ELF-1 (cell line): Measurements from ENCODE around the gene COMT.
A peak's percentile ranks its signal among the peaks of the same experiment; 100 is the strongest.
"Not testable (repeated sequence)": the region's sequence is repeated elsewhere in the genome, so short reads cannot be mapped to it uniquely, and the experiment has no call there.

Source experiments
- DNase-seq: peaks from one replicate; pipeline ENCODE4 v3.0.0-alpha.2; 2016; ENCODE audit warnings: low read depth, low spot score

Gene COMT

DNA sequence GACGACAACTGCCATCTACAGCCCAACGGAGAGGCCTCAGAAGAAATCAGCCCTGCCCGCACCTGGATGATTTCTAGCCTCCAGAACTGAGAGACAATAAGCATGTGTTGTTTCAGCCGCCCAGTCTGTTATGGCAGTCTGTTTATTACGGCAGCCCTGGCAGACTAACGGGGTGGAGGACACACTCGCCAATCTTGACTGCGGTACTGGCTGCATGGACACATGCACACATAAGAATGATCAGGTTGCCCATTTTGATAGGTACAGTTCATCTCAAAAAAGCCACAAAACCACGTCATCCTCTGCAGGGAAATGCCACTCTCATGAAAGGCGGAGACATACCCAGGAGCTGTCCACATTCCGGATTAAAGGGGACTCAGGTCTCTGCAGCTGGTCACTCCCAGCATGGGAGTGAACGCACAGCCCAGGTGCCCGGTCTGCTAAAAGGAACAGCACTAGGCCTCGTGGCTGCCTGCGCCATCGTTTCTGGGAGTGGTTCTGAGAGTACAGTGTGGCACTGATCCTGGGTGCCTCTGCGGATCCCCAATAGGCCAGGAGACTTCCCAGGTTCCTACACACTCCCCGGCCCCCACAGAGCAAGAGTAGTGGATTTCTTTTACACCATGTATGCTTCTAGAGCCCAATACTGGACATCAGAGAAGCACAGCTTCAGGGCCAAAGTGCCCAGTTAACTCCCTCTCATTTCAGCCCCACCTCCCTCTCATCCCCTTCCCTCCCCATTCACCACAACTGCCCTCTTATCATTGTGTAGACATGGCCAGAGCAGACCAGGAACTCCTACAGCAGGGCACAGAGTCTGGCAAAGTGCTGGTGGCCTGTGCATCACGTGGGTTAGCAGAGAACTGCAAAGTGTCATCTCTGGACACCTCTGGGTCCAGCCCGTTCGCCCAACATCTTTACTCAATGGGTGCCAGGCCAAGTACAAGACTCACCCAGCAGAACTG, 11.7 kb upstream of the COMT start:
- DNase-seq = no peak

DNA sequence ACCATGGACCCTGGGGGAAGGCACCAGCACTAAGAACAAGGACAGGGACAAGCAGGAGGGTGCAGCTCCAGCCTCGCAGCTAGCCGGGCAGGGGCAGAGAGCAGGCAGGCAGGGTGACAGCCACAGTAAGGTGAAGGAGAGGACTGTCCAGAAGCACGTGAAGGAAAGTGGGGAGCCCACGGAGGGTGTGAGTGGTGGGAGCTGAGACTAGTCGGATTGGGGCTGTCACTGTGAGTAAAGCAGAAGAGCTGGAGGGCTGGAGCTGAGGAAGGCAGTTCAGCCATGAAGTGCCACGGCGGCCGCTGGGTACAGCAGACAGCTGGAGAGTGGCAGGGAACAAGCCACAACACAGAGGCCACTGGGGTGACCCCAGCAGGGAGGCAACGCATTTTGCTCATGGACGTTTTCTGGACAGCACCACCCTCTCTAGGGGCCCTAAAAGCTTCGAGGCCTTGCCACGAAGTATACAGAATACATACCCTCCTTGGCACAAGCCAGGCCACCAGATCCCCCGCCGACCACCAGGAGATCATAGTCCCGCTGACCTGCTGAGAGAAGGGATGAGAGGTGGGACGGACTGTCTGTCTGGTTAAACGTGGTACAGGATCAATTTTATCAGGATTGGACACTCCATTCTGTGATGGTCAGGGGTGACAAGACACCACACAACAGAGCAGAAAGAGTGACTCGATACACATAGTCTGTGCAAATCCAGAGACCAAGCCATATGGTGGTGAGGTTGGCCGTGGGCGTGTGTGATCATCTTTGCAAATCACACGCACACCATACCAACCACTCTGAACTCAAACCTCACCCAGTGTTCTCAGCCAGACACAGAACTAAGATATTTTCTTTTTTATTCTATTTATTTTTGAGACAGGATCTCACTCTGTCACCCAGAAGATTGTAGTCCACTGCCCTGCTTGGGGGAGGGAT, 10.8 kb upstream of the COMT start:
- no peak for DNase-seq

DNA sequence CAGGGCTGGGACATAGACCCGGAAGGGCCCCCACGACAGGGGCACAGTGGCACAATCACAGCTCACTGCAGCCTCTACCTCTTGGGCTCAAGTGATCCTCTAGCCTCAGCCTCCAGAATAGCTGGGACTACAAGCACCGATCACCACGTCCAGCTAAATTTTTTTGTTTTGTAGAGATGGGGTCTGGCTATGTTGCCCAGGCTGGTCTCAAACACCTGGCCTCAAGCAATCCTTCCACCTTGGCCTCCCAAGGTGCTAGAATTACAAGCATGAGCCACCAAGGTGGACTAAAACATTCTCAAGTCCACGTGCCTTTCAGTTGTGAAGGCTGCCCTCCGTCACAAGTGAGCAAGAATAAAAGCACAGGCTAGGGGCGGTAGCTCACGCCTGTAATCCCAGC, 10.1 kb upstream of the COMT start:
- no peak for DNase-seq

DNA sequence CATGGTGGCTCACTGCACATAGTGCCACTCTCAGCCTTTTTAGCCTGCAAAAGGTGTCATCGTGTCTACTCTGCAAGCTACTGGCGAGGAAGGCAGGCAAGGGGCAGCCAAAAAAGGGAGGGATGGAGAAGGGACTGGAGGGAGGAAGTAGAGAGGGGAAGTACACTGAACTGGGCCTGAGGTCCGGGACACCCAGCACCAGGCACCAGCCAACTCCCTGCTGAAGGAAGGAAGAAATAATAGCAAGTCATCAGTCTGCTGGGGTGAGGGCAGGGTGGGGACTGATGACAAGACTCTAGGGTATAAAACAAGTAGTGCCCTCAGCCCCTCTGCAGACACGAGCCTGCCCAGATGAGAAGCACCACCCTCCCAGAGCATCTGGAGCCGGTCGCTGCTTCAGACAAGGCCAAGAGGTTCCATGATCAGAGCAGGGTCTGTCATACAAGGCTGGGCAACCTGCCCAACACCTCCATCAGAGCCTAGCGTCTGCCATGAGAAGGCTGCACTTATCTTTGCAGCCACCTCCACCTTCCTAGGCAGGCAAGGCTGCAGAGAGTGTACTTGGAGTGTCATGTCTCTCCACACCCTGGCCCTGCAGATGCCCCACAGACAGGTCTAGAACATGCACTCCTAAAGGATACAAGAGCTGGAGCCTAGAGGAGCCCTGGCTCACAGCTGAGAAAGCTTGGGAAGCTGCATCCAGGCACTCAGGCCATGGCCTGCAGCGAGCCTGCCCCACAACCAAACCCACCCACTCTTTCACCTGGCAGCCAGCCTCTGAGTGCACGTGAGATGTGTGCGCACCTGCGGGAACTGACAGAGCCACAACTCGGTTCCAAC, 9.0 kb upstream of the COMT start:
- no peak for DNase-seq

DNA sequence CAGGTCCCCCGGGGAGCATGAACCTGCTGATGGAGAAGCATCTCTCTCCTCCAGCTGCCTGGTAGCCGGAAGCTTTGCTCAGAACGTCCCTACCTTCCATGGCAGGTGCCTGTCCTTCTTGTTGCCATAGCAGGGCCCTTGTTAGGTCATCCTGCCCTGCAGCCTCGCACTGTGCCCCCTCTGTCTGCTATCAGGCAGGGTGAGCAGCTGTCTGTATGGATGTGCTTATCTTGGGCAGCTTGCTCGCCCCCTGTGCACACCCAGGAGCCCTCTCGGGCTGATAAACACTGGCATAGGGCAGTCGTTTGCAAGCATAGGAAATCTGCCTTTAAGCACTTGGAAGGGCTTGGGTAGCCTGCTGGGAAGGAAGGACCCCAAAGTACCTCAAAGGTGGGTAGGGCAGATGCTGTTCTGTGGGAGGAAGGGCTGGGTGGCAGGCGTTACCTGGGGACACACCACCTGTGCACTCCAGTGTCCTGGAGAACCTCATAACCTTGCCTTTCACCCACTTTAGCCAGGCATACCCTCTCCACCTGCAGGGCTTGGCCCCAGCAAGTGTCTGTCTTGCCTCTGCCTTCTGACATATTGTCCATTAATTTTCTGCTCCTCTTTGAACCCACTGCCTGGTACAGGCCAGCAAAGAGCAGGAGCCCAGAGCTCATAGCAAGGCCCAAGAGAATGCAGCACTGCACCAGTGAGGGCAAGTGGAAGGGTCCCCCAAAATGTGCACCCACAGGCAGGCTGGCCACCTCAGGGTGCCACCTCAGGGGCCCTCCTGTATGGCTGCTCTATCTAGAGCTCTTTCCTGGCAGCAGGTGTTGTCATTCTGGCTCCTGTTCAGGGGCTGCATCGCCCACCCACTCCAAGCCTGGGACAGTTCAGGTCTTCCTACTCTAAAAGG, 8.0 kb upstream of the COMT start:
- no peak for DNase-seq

DNA sequence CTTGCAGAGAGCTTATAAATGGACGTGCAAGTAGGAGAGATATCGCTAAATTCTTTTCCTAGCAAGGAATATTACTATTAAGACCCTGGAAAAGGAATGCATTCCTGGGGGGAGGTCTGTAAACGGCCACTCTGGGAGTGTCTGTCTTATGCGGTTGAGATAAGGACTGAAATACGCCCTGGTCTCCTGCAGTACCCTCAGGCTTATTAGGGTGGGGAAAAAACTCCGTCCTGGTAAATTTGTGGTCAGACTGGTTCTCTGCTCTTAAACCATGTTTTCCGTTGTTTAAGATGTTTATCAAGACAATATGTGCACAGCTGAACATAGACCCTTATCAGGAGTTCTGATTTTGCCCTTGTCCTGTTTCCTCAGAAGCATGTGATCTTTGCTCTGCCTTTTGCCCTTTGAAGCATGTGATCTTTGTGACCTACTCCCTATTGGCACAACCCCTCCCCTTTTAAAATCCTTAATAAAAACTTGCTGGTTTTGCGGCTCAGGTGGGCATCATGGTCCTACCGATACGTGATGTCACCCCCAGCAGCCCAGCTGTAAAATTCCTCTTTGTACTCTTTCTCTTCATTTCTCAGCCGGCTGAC, 6.4 kb upstream of the COMT start:
- DNase-seq = not testable (repeated sequence)

DNA sequence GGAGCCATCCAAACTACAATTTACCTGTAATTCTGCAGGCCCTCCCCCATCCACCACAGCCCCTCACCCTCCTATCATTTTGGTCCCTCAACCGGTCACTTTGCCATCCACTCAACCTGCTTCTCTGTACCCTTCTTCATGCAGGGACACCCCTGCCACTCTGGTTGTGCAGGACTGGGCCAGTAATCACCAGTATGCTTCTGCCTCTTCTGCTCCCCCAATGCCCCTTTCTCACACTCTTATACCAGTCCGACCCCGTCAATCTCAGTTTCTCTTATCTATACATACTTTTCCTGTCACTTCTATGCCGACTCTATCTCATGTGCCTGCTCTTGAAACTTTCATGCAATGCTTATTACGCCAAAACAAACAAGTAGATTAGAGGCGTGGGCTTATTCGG, 5.1 kb upstream of the COMT start:
- DNase-seq = no peak

DNA sequence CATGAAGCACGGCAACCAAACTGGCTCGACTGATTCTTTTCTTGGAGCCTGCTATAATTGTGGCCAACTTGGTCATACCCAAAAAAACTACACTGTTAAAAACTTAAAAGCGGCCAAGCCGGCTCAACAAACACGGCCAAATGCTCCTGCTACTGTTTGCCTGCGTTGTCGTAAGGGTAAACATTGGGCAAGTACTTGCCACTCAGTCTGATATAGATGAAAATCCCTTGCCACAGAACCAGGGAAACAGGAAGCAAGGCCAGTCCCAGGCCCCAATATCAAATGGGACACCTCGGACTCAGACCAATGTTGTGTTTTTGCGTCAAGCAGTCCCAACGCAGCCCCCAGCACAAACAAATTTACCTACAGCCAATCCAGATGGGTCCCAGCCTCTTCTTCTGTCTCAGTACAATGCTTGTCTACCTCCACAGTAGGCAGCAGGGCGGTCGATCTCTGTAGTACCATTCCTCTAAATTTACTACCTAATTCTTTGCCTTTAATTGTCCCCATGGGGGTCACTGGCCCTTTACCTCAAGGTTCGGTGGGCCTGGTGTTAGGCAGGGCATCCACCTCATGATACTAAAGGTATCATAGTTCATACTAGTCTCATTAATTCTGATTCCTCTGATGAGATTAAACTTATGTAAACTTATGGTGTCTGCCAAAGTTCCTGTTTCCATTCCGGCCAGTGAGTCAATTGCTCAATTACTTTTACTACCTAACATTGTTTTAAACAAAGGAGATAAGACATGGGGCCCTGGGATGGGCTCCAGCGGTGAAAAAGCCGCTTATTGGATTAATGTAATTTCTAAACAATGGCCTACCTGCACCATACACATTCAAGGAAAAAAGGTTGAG, 3.7 kb upstream of the COMT start:
- DNase-seq = no peak

DNA sequence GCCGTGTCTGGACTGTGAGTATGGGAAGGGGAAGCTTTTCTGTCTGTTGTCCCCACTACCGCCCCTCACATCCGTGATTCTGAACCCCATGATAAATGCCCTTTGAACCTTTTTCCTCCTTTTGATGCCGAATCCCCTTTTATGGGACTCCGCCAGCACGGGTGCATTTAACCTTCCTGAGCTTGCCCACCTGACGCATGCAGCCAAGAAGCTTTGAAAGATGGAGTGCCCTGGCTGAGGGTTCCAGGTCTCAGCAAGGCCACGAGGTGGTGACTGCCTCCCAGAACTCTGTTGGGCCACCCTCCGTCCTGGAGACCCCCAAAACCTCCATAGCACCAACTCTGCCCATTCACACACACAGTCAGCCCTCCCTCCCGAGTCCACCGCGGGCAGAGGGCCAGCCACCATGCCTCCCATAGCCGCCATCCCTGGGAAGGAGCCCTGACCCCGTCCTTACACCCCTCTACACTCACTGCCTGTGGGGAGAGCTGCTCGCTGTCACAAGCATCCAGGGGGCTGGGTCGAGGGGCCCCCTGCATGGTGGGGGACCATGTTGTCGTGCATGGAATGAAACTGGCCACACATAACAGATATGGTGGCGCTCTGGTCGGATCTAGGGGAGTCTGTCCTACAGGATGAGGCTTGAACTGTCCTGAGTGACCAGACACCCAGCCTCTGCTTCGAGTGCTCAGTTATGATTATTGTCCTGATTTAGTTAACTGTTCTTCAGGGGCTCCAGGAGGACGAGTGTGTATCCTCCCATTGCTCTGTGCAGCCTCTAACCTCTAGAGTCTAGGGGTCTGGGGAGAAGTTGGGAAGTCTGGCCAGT, 822 bp upstream of the COMT start:
- no peak for DNase-seq

DNA sequence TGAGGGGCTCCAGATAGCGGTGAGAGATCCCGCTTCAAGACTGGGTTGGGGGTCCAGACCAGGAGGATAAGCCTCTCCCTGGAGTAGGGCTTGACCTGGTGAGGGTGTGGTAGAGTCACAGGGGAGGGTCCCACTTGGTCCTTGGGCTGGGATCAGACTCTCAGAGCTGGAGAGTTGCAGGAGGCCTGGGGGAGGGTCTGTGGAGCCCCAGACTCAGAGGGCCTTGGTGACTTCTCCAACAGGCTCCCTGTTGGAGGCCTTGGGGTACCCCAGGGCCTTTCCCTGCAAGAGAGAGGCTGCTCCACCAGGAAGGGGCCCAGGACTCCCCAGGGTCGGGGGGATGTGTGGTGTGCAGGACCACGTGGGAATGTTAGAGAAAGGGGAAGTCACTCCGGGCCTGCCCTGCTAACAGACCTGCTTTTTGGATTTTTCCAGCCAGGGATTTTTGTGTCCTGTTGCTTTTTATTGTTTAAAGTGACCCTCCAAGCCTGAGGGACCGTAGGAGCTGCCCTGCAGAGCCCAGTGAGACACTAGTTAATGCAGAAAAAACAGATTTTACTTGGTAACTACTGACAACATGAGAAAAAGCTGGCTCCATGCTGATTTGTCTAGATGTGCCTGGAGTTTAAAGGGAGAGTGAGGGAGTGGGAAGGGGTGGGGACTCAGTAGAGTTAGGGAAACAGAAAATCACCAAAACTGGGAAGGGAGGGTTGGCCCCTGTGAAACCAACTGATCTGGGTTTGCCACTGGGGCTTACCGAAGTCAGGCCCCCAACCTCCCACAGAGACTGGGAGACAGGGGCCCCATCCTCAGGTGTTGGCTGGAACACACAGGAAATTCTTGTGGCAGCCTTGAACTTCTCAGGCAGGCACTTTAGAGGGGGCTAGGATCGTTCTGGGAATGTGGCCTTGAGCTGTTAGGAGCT, 847 bp downstream of the COMT start:
- peak; percentile 47 for DNase-seq

DNA sequence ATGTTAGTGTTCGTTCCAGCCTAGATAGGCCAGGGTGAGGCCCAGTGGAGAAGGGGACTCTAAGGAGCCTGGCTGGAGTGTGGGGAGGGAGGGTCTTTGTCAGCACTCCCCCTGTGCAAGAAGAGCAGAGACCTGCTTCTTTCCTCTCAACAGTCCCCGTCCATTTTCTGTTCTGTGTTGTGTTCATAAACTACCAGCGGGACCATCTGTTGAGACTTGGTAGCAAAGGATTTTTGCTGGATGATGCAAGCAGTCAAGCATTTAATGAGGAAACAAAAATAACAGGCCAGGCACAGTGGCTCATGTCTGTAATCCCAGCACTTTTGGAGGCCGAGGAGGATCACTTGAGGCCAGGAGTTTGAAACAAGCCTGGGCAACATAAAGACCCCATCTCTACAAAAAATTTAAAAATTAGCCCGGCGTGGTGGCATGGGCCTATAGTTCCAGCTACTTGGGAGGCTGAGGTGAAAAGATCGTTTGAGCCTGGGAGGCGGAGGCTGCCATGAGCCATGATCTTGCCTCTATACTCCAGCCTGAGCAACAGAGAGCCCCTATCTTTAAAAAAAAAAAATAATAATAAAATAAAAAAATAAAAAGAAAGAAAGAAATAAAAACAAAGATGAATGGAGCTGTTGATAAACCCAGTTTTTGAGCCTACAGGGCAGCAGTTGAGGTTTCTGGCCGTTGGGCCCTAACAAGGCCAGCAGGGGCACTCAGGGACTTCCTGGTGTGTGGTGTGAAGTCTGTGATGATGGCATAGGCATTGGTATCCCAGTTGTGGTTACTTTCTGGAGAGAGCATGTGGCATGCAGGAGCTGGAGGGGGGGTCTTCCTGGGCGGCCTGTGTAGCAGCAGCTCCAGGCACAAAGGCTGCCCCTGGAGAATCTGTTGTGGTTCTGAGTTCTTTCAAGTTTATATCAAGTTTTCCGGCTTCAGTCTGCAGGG, 1.8 kb downstream of the COMT start:
- peak; percentile 46 for DNase-seq

DNA sequence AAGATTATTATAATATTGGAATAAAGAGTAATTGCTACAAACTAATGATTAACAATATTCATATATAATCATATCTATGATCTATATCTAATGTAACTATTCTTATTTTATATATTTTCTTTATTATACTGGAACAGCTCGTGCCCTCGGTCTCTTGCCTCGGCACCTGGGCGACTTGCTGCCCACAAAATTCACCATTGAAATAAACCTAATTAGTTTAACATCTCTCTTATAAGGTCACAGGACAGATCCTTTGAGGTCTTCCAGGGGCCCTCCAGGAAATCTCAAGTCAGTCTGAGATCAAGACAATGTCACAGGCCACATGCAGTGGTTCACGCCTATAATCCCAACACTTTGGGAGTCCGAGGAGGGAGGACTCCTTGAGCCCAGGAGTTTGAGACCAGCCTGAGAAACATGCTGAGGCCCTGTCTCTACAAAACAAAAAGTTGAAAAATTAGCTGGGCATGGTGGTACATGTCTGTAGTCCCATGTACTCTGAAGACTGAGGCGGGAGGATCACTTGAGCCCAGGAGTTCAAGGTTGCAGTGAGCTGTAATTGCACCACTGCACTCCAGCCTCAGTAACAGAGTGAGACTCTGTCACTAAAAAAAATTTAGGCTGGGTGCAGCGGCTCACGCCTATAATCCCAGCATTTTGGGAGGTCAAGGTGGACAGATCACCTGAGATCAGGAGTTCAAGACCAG, 6.6 kb downstream of the COMT start:
- DNase-seq = no peak

DNA sequence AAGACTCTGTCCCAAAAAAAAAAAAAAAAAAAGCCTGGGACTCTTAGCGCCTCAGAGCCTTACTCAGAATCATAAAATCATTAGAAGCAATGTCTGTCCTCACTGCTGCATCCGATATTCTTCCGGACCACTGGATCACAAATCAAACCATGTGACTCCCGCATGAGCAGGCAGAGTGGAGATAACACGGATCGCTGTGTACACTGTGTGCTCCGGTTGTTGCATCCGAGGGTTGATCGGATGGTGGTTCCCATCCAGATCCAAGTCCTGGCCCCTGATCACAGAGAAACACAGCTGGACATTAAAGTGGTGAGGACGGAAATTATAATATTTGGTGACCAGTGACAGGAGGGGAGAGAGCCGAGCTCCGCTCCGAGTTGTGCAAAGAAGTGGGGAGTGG, 9.8 kb downstream of the COMT start:
- DNase-seq = no peak

DNA sequence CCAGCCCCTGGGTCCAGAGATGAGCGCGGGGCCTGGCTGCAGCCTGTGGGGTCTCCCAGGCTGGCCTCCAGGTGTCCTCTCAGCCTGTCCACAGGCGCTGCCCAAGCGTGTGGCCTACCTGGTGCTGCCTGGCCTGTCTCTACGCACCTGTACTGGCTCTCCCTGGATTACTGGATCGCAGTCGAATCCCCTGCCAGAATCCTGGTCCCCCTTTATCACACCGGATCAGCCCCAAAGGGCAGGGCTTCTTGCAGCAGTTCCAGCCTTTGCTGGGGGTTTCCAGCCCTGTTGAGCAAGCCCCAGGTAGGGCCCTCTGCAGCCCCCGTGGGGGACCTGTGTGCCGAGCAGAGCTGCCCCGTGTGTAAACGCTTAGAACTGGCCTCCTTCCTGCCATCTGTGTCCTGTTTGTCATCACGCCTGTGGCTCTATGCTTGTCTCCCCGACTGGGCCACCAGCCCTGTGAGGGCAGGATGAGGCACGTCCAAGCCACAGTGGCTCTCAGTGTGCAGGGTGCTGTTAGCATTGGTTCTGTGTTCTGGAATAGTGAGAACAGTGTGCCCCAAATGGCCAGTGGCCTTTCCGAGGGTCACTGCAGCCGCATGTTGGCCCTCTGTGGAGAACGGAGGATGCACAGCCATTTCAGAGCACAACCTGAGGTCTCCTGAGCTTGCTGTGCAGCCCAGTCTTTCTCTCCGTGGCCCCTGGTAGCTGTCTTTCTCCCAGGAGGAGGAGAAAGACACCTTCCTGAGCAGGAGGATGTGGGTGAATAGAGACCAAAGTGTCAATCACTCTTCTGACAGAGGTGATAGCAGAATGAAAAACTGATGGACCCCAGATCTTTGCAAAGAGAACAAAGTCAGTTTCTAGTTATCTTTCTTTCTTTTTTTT, 13.9 kb downstream of the COMT start:
- DNase-seq = no peak
